Bronchial epithelial cell (primary cell): ENCODE data around the gene BORCS6. TPM values are rescaled to one million over a fixed set of nuclear protein-coding genes. Genes with fewer than 3 reads are reported as not detected.

Experiments
- DNase-seq: peaks from one replicate; pipeline ENCODE4 v3.0.0-alpha.2; 2010; ENCODE audit warnings: low read depth
- FAIRE-seq: peaks from 2 replicates; lab custom pipeline; 2011; peaks lifted over from hg19 to GRCh38; lab: Jason Lieb, UNC
- H3K27me3 ChIP-seq: 2 replicates; pipeline ENCODE4 v1.5.1; 2011; ENCODE audit warnings: low read length; ENCODE audit not compliant: control insufficient read depth, insufficient read depth
- H3K36me3 ChIP-seq: 2 replicates; pipeline ENCODE4 v1.5.1; 2011; ENCODE audit warnings: low read length; ENCODE audit not compliant: control insufficient read depth, insufficient read depth
- H3K4me3 ChIP-seq: 2 replicates; pipeline ENCODE4 v1.5.1; 2011; ENCODE audit warnings: mild to moderate bottlenecking, low read depth, low read length, control low read depth
- CTCF ChIP-seq: IDR thresholded peaks from 2 replicates; pipeline ENCODE4 v1.5.1; 2011; ENCODE audit warnings: mild to moderate bottlenecking, moderate library complexity, low read length, control low read depth, inconsistent platforms; ENCODE audit not compliant: insufficient read depth, severe bottlenecking
- total RNA-seq: library from RNA; depleted of rRNA; stranded (reverse); fragments of >200 nt; gene quantifications from 2 replicates; pipeline ENCODE4 v1.2.1, GENCODE V29; 2014

BORCS6 gene
- total RNA-seq, 1 donor from 2014 or later = 6.8 TPM

DNA sequence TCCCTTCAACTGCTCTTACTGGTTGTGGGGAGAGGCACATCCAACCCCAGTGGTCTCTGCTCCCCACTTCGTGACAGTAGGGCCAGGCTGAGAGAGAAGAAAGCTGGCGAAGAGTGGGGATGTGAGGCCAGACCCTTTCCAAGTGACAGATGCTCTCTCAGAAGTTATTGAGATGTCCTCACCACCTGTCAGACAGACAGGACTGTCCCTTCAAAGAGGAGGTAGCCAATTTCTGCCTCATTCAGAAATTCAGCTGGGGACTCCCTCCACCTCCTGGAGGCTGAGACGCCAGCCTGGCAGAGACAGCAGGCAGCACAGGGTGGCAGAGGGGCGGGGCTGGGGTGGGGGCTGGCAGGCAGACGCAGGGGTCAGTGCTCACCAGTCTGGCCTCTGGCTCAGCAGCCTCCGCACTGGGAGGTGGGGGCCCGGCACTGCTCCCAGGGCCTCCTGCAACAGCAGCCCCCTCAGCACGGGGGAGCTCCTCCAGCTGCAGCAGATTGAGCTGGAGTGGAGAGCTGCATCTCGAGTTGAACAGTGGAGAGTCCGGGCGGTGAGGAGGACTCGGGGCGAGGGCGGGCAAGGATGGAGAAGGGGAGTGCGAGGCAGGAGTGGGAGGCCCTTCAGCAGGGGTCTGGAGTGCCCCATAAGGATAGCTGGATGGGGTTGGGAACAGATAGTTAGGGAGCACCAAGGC, 46.9 kb downstream of the BORCS6 start:
- peaks cover 66% of the 10 kb centered on the region for H3K36me3 ChIP-seq
- TF ChIP-seq CTCF = no peak
- no peak overlapping the region for H3K4me3 ChIP-seq
- DNase-seq (no peak), FAIRE-seq (no peak)
- no peaks in the 10 kb centered on the region for H3K27me3 ChIP-seq

- no peak for FAIRE-seq
These were observed 47.7 kb downstream of the BORCS6 start for GRCh38 chr17:8142158-8142886.

GRCh38 chr17:8141741-8142140, 48.2 kb downstream of the BORCS6 start:
- no peak for FAIRE-seq
- no peak for DNase-seq
- Histone ChIP-seq H3K36me3 (peaks cover 53% of the 10 kb centered on the region), H3K27me3 (no peaks in the 10 kb centered on the region), H3K4me3 (no peak overlapping the region)
- no peak for TF ChIP-seq CTCF

More at GRCh38 chr17:8142158-8142886, 47.7 kb downstream of the BORCS6 start:
- no peak for TF ChIP-seq CTCF
- DNase-seq = no peak
- H3K4me3 ChIP-seq = no peak overlapping the region
- H3K36me3 ChIP-seq = peaks cover 59% of the 10 kb centered on the region
- H3K27me3 ChIP-seq = no peaks in the 10 kb centered on the region

GRCh38 chr17:8141045-8141444, 48.9 kb downstream of the BORCS6 start:
- no peak for DNase-seq
- TF ChIP-seq CTCF = no peak
- Histone ChIP-seq H3K4me3 (no peak overlapping the region), H3K27me3 (no peaks in the 10 kb centered on the region), H3K36me3 (peaks cover 46% of the 10 kb centered on the region)
- no peak for FAIRE-seq

GRCh38 chr17:8140065-8141029, 49.6 kb downstream of the BORCS6 start:
- DNase-seq (no peak), FAIRE-seq (no peak)
- Histone ChIP-seq H3K27me3 (no peaks in the 10 kb centered on the region), H3K36me3 (peaks cover 40% of the 10 kb centered on the region), H3K4me3 (no peak overlapping the region)
- TF ChIP-seq CTCF = no peak
